ENCODE measurements around the gene TMEM168. TPM values are rescaled to one million over a fixed set of nuclear protein-coding genes. Genes with fewer than 3 reads are reported as not detected.

Gene TMEM168
- total and polyA plus RNA-seq, 2 of the 13 experiments (the other 11 are each of a cell fraction or from before 2014, with no cell fraction given), result 8.7 to 15.7 TPM

- TF ChIP-seq ETS1 (CRISPR knock-in tag; IDR thresholded peaks at IDR 0.05) (no peak), NFE2L2 (IDR thresholded peaks at IDR 0.05; ENCODE audit: low read length) (no peak), DR1 (CRISPR knock-in tag; IDR thresholded peaks at IDR 0.05) (no peak)
Measured at GRCh38 chr7:112744818-112745217, 45.4 kb downstream of the TMEM168 start (continued).

GRCh38 chr7:112743811-112744210, 46.4 kb downstream of the TMEM168 start:
- CTCF ChIA-PET (ENCODE audit: low intra/inter-chr PET ratio, low total read pairs), result no interaction called here
- no TSS peak for BruUV-seq (replicated peaks)
- Histone ChIP-seq H3K27me3 (ENCODE audit: control insufficient read depth in 1 of 2, insufficient read depth in 2 of 2, low read length in 2 of 2) (no peaks in the 10 kb centered on the region), H3K79me2 (ENCODE audit: insufficient read depth, low read length) (no peaks in the 10 kb centered on the region), H3K27ac (ENCODE audit: extremely low read length, insufficient read depth, low read length) (no peak overlapping the region), H3K4me1 (ENCODE audit: insufficient read depth, low read length) (no peaks in the 10 kb centered on the region), H3K9ac (ENCODE audit: insufficient read depth, low read depth, low read length) (no peak overlapping the region), H3K4me2 (ENCODE audit: low read depth, low read length) (no peak overlapping the region), H3K9me3 (ENCODE audit: low read length) (no peaks in the 10 kb centered on the region), H3K4me3 (replicated peaks in 1 of 3; ENCODE audit: insufficient read depth in 1 of 3, low read depth in 2 of 3, low read length in 3 of 3) (no peak overlapping the region), H3K36me3 (replicated peaks in 1 of 2; ENCODE audit: control insufficient read depth in 1 of 2, insufficient read depth in 2 of 2, low read length in 2 of 2) (no peaks in the 10 kb centered on the region), H4K20me1 (ENCODE audit: insufficient read depth, low read length) (no peaks in the 10 kb centered on the region), H2AFZ (ENCODE audit: low read length) (no peak overlapping the region)
- POLR2A ChIA-PET, result no interaction called here
- DNase-seq (ENCODE audit: low spot score), result no peak
- 8% methylated on average over 1 of the region's 1 CpG for WGBS (ENCODE audit: low lambda C conversion rate)
- intact Hi-C loops (cut with micrococcal nuclease; ENCODE audit: unreplicated experiment), result no loop called here
- no peak for TF ChIP-seq ZNF674 (CRISPR knock-in tag; IDR thresholded peaks at IDR 0.05; ENCODE audit: low read depth)
- TF ChIP-seq KLF16 (CRISPR knock-in tag; IDR thresholded peaks at IDR 0.05), result no peak
- TF ChIP-seq MED1 (CRISPR knock-in tag; IDR thresholded peaks at IDR 0.05), result no peak
- TF ChIP-seq TMF1 (CRISPR knock-in tag; IDR thresholded peaks at IDR 0.05; ENCODE audit: low read depth), result no peak
- no peak for TF ChIP-seq NCOA5 (CRISPR knock-in tag; IDR thresholded peaks at IDR 0.05)
- no peak for TF ChIP-seq HDAC2 (CRISPR knock-in tag; IDR thresholded peaks at IDR 0.05)
- TF ChIP-seq ZSCAN9 (CRISPR knock-in tag; IDR thresholded peaks at IDR 0.05; ENCODE audit: borderline replicate concordance), result no peak
- TF ChIP-seq ZSCAN25 (CRISPR knock-in tag; IDR thresholded peaks at IDR 0.05), result no peak
- TF ChIP-seq ZMYM3 (CRISPR knock-in tag; IDR thresholded peaks at IDR 0.05), result no peak
- TF ChIP-seq TBX3 (IDR thresholded peaks at IDR 0.05; ENCODE audit: borderline replicate concordance), result no peak
- TF ChIP-seq ZNF20 (CRISPR knock-in tag; IDR thresholded peaks at IDR 0.05), result no peak
- TF ChIP-seq PRMT3 (CRISPR knock-in tag; IDR thresholded peaks at IDR 0.05; ENCODE audit: borderline replicate concordance, low read depth), result no peak
- TF ChIP-seq RORA (CRISPR knock-in tag; IDR thresholded peaks at IDR 0.05), result no peak
- no peak for TF ChIP-seq ZNF710 (CRISPR knock-in tag; IDR thresholded peaks at IDR 0.05; ENCODE audit: borderline replicate concordance)
- no peak for TF ChIP-seq ZNF766 (CRISPR knock-in tag; IDR thresholded peaks at IDR 0.05; ENCODE audit: borderline replicate concordance)
- TF ChIP-seq ZNF513 (CRISPR knock-in tag; conservative IDR thresholded peaks at IDR 0.05), result no peak
- TF ChIP-seq PAX8 (CRISPR knock-in tag; IDR thresholded peaks at IDR 0.05; ENCODE audit: borderline replicate concordance), result no peak
- TF ChIP-seq ZNF580 (CRISPR knock-in tag; IDR thresholded peaks at IDR 0.05; ENCODE audit: borderline replicate concordance, low read depth), result no peak
- in situ Hi-C loops (cut with HindIII; ENCODE audit: extremely low pct_ligation_motif_present, low pct_unique_long_range_greater_than_20kb), result no loop called here
- no peak for FAIRE-seq
- ATAC-seq, result no peak
